GM23338 (cell line): ENCODE data around the gene THSD4. TPM values are rescaled to one million over a fixed set of nuclear protein-coding genes. Genes with fewer than 3 reads are reported as not detected.

Source experiments
- ATAC-seq: fragments of 200-7000 bp; cut with Tn5 transposase; 3 replicates; pipeline ENCODE4 v1.9.1; 2020
- DNase-seq: peaks from one replicate; pipeline ENCODE4 v3.0.0-alpha.2; 2015; ENCODE audit warnings: low spot score
- H2AFZ ChIP-seq: fragments of 200-600 bp; sonication (generic); 2 replicates; pipeline ENCODE4 v1.8.0; 2016; ENCODE audit warnings: antibody characterized with exemption, mild to moderate bottlenecking, moderate library complexity
- H3F3A ChIP-seq: fragments of 200-600 bp; sonication (generic); replicated peaks from 2 replicates; pipeline ENCODE4 v1.8.0; 2017; ENCODE audit warnings: antibody characterized with exemption, mixed run types, low read depth
- H3K27ac ChIP-seq: fragments of 200-600 bp; sonication (generic); 2 replicates; pipeline ENCODE4 v1.6.1; 2016; ENCODE audit warnings: low read depth
- H3K27me3 ChIP-seq: fragments of 200-600 bp; sonication (generic); 2 replicates; pipeline ENCODE4 v1.8.0; 2016; ENCODE audit warnings: mild to moderate bottlenecking, mixed run types, moderate library complexity; ENCODE audit not compliant: insufficient read depth
- H3K36me3 ChIP-seq: fragments of 200-600 bp; sonication (generic); 2 replicates; pipeline ENCODE4 v1.8.0; 2016; ENCODE audit warnings: mild to moderate bottlenecking; ENCODE audit not compliant: insufficient read depth
- H3K4me1 ChIP-seq: fragments of 200-600 bp; sonication (generic); 2 replicates; pipeline ENCODE4 v1.8.0; 2016; ENCODE audit warnings: mild to moderate bottlenecking, moderate library complexity; ENCODE audit not compliant: insufficient read depth
- H3K4me2 ChIP-seq: fragments of 200-600 bp; sonication (generic); 2 replicates; pipeline ENCODE4 v1.7.1; 2017; ENCODE audit warnings: mixed run types
- H3K4me3 ChIP-seq: fragments of 200-600 bp; sonication (generic); 2 replicates; pipeline ENCODE4 v1.6.1; 2016; ENCODE audit warnings: mixed run types
- H3K79me2 ChIP-seq: fragments of 200-600 bp; sonication (generic); replicated peaks from 2 replicates; pipeline ENCODE4 v1.8.0; 2017; ENCODE audit warnings: mild to moderate bottlenecking; ENCODE audit not compliant: insufficient read depth
- H3K9me2 ChIP-seq: fragments of 200-600 bp; sonication (generic); 2 replicates; pipeline ENCODE4 v1.8.0; 2017; ENCODE audit not compliant: insufficient read depth
- H4K20me1 ChIP-seq: fragments of 200-600 bp; sonication (generic); replicated peaks from 2 replicates; pipeline ENCODE4 v1.8.0; 2017; ENCODE audit warnings: mild to moderate bottlenecking; ENCODE audit not compliant: insufficient read depth
- H3K27ac Mint-ChIP-seq: 2 replicates; pipeline ENCODE4 v1.8.0; 2020; ENCODE audit warnings: inconsistent platforms, mild to moderate bottlenecking, moderate library complexity, mixed read lengths
- H3K27me3 Mint-ChIP-seq: 3 replicates; pipeline ENCODE4 v1.8.0; 2022; ENCODE audit warnings: low read depth, mild to moderate bottlenecking, moderate library complexity, mixed read lengths, inconsistent platforms; ENCODE audit not compliant: insufficient read depth, poor library complexity
- H3K36me3 Mint-ChIP-seq: 3 replicates; pipeline ENCODE4 v1.8.0; 2021; ENCODE audit warnings: low read depth, mild to moderate bottlenecking, inconsistent platforms, moderate library complexity, mixed read lengths
- H3K4me1 Mint-ChIP-seq: 3 replicates; pipeline ENCODE4 v1.8.0; 2020; ENCODE audit warnings: mild to moderate bottlenecking, inconsistent platforms, mixed read lengths
- H3K4me3 Mint-ChIP-seq: 3 replicates; pipeline ENCODE4 v1.8.0; 2021; ENCODE audit warnings: moderate library complexity, mild to moderate bottlenecking, inconsistent platforms, mixed read lengths
- H3K9me3 Mint-ChIP-seq: 3 replicates; pipeline ENCODE4 v1.8.0; 2020; ENCODE audit warnings: moderate library complexity, mild to moderate bottlenecking, inconsistent platforms, mixed read lengths
- CREB1 ChIP-seq: fragments of 250-450 bp; sonication (Bioruptor Pico); IDR thresholded peaks from 2 replicates; pipeline ENCODE4 v1.5.0; 2020; ENCODE audit warnings: low read depth, mild to moderate bottlenecking, moderate library complexity
- CTCF ChIP-seq, 2 experiments: fragments of 200-600 bp in 1 of 2; sonication (generic) in 1 of 2; conservative IDR thresholded peaks; 2 replicates each; pipeline versions ENCODE4 v1.5.1 to v1.6.1; 2016 to 2017; ENCODE audit warnings: antibody characterized with exemption in 2 of 2, low read depth in 2 of 2, mild to moderate bottlenecking in 2 of 2, moderate library complexity in 1 of 2
- ETS1 ChIP-seq: IDR thresholded peaks from 2 replicates; pipeline ENCODE4 v1.6.1; 2016; ENCODE audit warnings: antibody characterized with exemption
- EZH2 ChIP-seq: fragments of 200-600 bp; sonication (generic); IDR thresholded peaks from one replicate; pipeline ENCODE4 v1.8.0; 2017; ENCODE audit warnings: antibody characterized with exemption, mild to moderate bottlenecking, low read depth; ENCODE audit not compliant: unreplicated experiment
- EZH2phosphoT487 ChIP-seq: fragments of 200-600 bp; sonication (generic); IDR thresholded peaks from one replicate; pipeline ENCODE4 v1.8.1; 2018; ENCODE audit warnings: antibody characterized with exemption; ENCODE audit not compliant: unreplicated experiment
- JUNB ChIP-seq: IDR thresholded peaks from one replicate; pipeline ENCODE4 v1.6.1; 2016; ENCODE audit warnings: antibody characterized with exemption; ENCODE audit not compliant: unreplicated experiment
- NANOG ChIP-seq: IDR thresholded peaks from 2 replicates; pipeline ENCODE4 v1.6.1; 2016; ENCODE audit warnings: antibody characterized with exemption, borderline replicate concordance
- POLR2AphosphoS5 ChIP-seq: IDR thresholded peaks from 2 replicates; pipeline ENCODE4 v1.6.1; 2016; ENCODE audit warnings: antibody characterized with exemption, low read depth
- REST ChIP-seq: IDR thresholded peaks from one replicate; pipeline ENCODE4 v1.6.1; 2018; ENCODE audit warnings: antibody characterized with exemption; ENCODE audit not compliant: unreplicated experiment
- STAT1 ChIP-seq: IDR thresholded peaks from one replicate; pipeline ENCODE4 v1.6.1; 2016; ENCODE audit warnings: antibody characterized with exemption; ENCODE audit not compliant: unreplicated experiment
- ZNF114 ChIP-seq: fragments of 250-450 bp; sonication (Bioruptor Pico); IDR thresholded peaks from 2 replicates; pipeline ENCODE4 v1.5.0; 2020; ENCODE audit warnings: mild to moderate bottlenecking, moderate library complexity
- ZNF331 ChIP-seq: fragments of 250-450 bp; sonication (Bioruptor Pico); IDR thresholded peaks from 2 replicates; pipeline ENCODE4 v1.5.0; 2020; ENCODE audit warnings: low read depth, mild to moderate bottlenecking, moderate library complexity
- ZNF462 ChIP-seq: fragments of 250-450 bp; sonication (Bioruptor Pico); IDR thresholded peaks from 2 replicates; pipeline ENCODE4 v1.5.0; 2020; ENCODE audit warnings: mild to moderate bottlenecking, moderate library complexity
- polyA plus RNA-seq: library from polyadenylated mRNA; unstranded; fragments of >200 nt; fragmentation: Nextera tagmentation; extraction: Ambion mirVana; gene quantifications from 2 replicates; pipeline ENCODE4 v1.2.1, GENCODE V29; 2016
- total RNA-seq: library from RNA; depleted of rRNA; stranded (reverse); fragments of >200 nt; shearing (Covaris generic); gene quantifications from 2 replicates; pipeline ENCODE4 v1.2.3, GENCODE V29; 2014

The THSD4 gene
- total and polyA plus RNA-seq, 2 experiments from 2014 or later, result 2.0 to 7.4 TPM

GRCh38 chr15:71138473-71138872, 23.2 kb downstream of the THSD4 start:
- peaks cover 2% of the 10 kb centered on the region for H3K27me3 Mint-ChIP-seq
- ATAC-seq, result no peak

More at GRCh38 chr15:71138473-71138872, 23.2 kb downstream of the THSD4 start:
- Histone ChIP-seq H3K27ac (no peak overlapping the region), H3K27me3 (no peaks in the 10 kb centered on the region), H3K4me2 (no peak overlapping the region), H3K4me3 (no peak overlapping the region), H2AFZ (no peak overlapping the region), H3F3A (no peaks in the 10 kb centered on the region), H3K79me2 (no peaks in the 10 kb centered on the region), H3K36me3 (no peaks in the 10 kb centered on the region), H4K20me1 (0 out of 2 replicates have a peak, but pooled peaks cover 3% of the 10 kb centered on the region), H3K9me2 (peaks cover 7% of the 10 kb centered on the region), H3K4me1 (no peaks in the 10 kb centered on the region)
- H3K27ac Mint-ChIP-seq, result no peak overlapping the region
- peaks cover 18% of the 10 kb centered on the region for H3K4me1 Mint-ChIP-seq
- TF ChIP-seq ZNF462 (no peak), STAT1 (no peak), NANOG (no peak), CREB1 (CRISPR knock-in tag) (no peak), ZNF331 (CRISPR knock-in tag) (no peak), EZH2phosphoT487 (no peak), ETS1 (no peak), JUNB (no peak), REST (no peak), ZNF114 (CRISPR knock-in tag) (no peak), EZH2 (no peak), CTCF (conservative IDR thresholded peaks at IDR 0.05; ENCODE audit: low read depth in 2 of 2) (no peak), POLR2AphosphoS5 (no peak)
- H3K4me3 Mint-ChIP-seq, result no peak overlapping the region
- no peaks in the 10 kb centered on the region; the same call in 2 of the 3 replicates for H3K9me3 Mint-ChIP-seq
- no peak for DNase-seq
- no peaks in the 10 kb centered on the region; the same call in 2 of the 3 replicates for H3K36me3 Mint-ChIP-seq
